Activated T-cell treated with anti-CD3 and anti-CD28 coated beads for 48 hours (primary cell): ENCODE data around the gene C2.
"Not testable (repeated sequence)": the region's sequence is repeated elsewhere in the genome, so short reads cannot be mapped to it uniquely, and the experiment has no call there.

Experiments used
- DNase-seq: peaks from one replicate; pipeline ENCODE4 v3.0.0-alpha.2; 2020; ENCODE audit warnings: low read depth

Gene C2

DNA sequence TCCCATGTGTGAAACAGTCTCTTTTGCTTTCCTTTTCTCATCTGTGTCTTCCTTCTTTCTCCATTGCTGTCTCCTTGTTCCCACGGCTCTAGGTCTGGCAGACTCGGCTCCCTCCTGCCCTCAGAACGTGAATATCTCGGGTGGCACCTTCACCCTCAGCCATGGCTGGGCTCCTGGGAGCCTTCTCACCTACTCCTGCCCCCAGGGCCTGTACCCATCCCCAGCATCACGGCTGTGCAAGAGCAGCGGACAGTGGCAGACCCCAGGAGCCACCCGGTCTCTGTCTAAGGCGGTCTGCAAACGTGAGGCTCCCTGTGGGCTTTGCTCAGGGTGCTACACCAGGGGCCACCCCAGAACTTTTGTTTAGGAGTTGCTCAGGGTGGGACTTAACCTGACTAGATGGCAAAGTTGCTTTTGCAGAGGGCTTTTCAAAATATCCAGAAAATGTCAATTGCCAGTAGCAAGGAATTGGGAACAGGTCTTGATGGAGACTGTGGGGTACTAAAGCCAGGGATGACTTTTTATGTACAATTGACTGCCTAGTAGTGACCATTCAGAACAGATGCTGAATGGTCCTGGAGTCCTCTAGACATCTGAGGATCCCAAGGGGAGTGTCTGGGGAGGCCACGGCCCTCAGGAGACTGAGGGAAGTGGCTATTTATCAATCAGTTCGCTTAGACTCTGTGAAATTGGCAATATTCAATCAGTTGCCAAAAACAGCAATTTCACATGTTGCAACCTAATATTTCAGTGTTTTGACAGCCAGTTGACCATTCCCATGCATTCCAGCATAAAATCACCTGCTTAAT lies 550 bp downstream of the C2 start:
- no peak for DNase-seq

DNA sequence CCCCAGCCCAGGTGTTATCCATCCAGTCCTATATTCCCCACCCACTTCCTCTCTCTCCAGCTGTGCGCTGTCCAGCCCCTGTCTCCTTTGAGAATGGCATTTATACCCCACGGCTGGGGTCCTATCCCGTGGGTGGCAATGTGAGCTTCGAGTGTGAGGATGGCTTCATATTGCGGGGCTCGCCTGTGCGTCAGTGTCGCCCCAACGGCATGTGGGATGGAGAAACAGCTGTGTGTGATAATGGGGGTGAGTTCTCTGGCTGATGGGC lies 1.1 kb downstream of the C2 start:
- no peak for DNase-seq

DNA sequence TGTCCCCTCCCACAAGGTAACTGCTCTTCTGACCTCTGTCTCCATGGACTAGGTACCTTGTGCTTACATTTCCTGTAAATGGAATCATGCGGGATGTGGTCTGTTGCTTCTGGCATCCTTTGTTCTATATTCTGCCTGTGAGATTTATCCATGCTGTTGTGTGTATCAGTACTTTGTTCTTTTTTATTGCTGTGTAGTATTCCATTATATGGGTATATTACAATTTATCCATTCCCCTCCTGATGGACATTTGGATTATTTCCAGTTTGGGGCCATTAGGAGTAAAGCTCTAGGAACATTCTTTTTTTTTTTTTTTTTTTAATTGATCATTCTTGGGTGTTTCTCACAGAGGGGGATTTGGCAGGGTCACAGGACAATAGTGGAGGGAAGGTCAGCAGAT lies 3.4 kb downstream of the C2 start:
- no peak for DNase-seq

DNA sequence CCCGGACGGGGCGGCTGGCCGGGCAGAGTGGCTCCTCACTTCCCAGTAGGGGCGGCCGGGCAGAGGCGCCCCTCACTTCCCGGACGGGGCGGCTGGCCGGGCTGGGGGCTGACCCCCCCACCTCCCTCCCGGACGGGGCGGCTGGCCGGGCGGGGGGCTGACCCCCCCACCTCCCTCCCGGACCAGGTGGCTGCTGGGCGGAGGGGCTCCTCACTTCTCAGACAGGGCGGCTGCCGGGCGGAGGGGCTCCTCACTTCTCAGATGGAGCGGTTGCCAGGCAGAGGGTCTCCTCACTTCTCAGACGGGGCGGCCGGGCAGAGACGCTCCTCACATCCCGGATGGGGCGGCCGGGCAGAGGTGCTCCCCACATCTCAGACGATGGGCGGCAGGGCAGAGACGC lies 4.6 kb downstream of the C2 start:
- DNase-seq = not testable (repeated sequence)

DNA sequence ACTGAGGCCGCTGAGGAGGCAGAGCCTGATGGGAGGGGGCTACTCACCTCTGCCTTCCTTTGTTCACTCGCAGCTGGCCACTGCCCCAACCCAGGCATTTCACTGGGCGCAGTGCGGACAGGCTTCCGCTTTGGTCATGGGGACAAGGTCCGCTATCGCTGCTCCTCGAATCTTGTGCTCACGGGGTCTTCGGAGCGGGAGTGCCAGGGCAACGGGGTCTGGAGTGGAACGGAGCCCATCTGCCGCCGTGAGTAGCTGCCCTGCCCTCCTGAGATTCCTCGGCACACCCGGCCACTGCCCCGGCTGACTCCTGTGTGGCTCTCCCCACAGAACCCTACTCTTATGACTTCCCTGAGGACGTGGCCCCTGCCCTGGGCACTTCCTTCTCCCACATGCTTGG lies 6.0 kb downstream of the C2 start:
- DNase-seq = no peak

- DNase-seq = no peak
These were observed 7.5 kb downstream of the C2 start for GRCh38 chr6:31935021-31935420.

- no peak for DNase-seq
These were observed 8.3 kb downstream of the C2 start for GRCh38 chr6:31935823-31936222.

- DNase-seq = no peak
These were observed 12.7 kb downstream of the C2 start for GRCh38 chr6:31940256-31940664.

DNA sequence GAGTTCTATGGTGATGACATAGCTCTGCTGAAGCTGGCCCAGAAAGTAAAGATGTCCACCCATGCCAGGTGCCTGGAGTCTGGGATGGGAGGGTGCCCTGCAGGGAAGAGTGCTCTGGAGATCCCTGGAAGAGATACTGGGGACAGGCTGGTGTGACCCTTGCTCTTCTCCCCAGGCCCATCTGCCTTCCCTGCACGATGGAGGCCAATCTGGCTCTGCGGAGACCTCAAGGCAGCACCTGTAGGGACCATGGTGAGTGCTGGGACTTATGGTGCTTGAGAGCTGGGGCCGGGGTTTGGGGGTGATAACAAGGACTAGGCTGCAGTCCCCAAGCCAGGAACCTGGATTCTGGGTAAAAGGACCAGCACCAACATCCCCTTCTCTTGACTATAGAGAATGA lies 16.2 kb downstream of the C2 start:
- DNase-seq = no peak

DNA sequence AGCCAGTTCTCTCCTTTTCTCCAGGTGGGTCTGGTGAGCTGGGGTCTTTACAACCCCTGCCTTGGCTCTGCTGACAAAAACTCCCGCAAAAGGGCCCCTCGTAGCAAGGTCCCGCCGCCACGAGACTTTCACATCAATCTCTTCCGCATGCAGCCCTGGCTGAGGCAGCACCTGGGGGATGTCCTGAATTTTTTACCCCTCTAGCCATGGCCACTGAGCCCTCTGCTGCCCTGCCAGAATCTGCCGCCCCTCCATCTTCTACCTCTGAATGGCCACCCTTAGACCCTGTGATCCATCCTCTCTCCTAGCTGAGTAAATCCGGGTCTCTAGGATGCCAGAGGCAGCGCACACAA lies 17.6 kb downstream of the C2 start:
- no peak for DNase-seq

DNA sequence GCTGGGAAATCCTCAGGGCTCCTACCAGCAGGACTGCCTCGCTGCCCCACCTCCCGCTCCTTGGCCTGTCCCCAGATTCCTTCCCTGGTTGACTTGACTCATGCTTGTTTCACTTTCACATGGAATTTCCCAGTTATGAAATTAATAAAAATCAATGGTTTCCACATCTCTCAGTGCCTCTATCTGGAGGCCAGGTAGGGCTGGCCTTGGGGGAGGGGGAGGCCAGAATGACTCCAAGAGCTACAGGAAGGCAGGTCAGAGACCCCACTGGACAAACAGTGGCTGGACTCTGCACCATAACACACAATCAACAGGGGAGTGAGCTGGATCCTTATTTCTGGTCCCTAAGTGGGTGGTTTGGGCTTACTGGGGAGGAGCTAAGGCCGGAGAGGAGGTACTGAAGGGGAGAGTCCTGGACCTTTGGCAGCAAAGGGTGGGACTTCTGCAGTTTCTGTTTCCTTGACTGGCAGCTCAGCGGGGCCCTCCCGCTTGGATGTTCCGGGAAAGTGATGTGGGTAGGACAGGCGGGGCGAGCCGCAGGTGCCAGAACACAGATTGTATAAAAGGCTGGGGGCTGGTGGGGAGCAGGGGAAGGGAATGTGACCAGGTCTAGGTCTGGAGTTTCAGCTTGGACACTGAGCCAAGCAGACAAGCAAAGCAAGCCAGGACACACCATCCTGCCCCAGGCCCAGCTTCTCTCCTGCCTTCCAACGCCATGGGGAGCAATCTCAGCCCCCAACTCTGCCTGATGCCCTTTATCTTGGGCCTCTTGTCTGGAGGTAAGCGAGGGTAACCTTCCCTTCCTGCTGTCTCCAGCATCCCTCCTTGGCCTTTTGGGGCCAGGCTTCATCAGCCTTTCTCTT lies 18.2 kb downstream of the C2 start, which contains the start of gene CFB:
CFB (plus strand) TSS at position 589 of the 863 bp plus-strand sequence; CDS start at position 716, 127 bp downstream.
- DNase-seq = no peak

GRCh38 chr6:31946370-31946885 lies 18.9 kb downstream of the C2 start:
- no peak for DNase-seq

GRCh38 chr6:31947070-31947675 lies 19.7 kb downstream of the C2 start:
- no peak for DNase-seq

GRCh38 chr6:31947864-31948263 lies 20.3 kb downstream of the C2 start:
- no peak for DNase-seq

DNA sequence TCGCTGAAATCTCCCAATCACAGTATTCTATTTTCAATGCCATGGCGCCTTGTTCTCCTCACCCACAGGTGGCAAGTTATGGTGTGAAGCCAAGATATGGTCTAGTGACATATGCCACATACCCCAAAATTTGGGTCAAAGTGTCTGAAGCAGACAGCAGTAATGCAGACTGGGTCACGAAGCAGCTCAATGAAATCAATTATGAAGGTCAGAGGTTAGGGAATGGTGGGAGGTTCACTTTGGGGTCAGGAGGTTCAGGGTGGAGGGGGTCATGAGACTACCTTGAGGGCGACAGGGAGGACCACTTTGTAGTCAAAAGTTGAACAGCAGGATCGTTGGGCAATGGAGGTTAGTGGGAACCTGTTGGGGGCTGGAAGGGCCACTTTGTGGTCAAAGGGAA lies 20.8 kb downstream of the C2 start:
- no peak for DNase-seq

DNA sequence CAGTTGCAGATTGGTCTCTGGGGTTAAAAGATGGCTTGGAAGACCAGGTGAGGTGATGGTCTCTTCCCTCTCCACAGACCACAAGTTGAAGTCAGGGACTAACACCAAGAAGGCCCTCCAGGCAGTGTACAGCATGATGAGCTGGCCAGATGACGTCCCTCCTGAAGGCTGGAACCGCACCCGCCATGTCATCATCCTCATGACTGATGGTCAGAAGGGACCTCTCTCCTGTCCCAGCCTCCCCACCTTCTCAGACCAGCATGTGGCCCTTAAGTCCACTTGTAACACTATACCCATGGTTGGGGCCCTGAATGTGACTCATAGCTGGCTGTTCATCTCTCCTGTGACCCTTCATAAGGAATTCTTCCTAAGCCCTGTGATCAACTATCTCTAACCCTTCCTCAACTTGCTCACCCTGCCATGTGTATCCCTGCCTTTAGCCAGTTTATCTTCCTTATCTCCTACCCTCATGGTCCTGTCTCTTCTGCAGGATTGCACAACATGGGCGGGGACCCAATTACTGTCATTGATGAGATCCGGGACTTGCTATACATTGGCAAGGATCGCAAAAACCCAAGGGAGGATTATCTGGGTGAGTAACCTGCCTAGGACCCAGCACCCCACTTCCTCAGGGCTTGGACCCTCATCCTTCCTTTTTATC lies 21.4 kb downstream of the C2 start:
- no peak for DNase-seq

DNA sequence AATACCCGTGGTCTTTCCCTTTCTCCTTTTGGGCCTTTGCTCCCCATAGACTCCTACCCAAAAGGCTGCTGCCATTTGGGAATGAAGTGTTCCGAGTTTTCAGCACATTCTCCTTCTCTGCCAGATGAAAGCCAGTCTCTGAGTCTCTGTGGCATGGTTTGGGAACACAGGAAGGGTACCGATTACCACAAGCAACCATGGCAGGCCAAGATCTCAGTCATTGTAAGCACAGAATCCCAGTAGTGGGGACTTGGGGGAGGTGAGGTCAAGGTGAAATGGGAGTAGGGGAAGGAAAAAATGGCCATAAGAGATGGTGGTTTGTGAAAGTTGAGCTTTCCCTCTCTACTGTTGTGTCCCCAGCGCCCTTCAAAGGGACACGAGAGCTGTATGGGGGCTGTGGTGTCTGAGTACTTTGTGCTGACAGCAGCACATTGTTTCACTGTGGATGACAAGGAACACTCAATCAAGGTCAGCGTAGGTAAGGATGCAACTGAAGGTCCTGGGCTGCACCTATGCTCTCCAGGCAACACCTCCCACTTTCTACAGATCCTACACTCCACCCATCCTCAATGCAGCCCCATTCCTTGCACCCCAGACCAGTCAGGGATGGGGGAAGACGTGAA lies 22.5 kb downstream of the C2 start:
- DNase-seq = no peak

GRCh38 chr6:31952140-31952805 lies 24.8 kb downstream of the C2 start:
- peak; percentile 31 for DNase-seq

- no peak for DNase-seq
These were observed 25.4 kb downstream of the C2 start for GRCh38 chr6:31952890-31953289.

DNA sequence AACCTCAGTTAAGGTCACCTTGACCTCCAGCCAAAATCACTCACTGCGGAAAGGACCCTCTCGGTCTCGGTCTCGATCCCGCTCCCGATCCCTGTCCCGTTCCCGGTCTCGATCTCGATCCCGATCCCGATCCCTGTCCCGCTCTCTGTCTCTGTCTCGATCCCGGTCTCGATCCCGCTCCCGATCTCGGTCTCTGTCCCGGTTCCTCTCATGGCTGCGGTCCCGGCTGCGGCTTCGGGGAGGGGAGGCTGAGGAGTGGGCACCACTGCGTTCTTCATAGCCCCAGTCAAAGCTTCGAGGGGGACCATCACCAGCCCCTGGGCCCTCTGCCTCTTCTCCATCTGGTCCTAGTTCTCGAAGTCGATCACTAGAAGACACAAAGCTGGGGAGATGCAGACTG lies 27.0 kb downstream of the C2 start:
- no peak for DNase-seq

DNA sequence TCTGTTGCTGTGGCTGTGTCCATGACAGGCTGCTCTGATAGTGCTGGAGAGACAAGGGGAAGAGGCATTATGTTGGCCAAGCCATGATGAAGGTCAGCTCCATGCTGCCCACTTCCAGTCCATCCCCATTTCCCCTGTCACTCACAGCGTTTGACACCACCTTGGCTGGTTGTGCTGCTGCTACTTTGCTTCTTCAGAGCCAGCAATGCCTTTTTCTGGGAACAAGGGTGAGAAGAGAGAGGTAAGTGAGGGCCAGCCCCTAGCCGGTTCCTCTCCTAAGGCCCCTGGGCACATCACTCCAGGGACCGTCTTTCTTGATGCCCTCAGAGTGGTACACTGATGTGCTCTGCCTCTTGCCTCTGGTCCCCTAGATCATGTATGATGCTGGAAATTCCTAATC lies 29.3 kb downstream of the C2 start:
- no peak for DNase-seq

GRCh38 chr6:31958412-31958740 lies 30.9 kb downstream of the C2 start:
- no peak for DNase-seq
